HepG2 (cell line): Measurements from ENCODE around the gene PSPH. TPM values are rescaled to one million over a fixed set of nuclear protein-coding genes. Genes with fewer than 3 reads are reported as not detected.
A peak's percentile ranks its signal among the peaks of the same experiment; 100 is the strongest.

Source experiments
- ARID3A ChIP-seq: IDR thresholded peaks from 2 replicates; pipeline ENCODE4 v1.6.1; 2012; ENCODE audit warnings: low read depth, low read length, improper control_type of control experiment
- FOXM1 ChIP-seq: sonication (generic); formaldehyde crosslinking; IDR thresholded peaks from 2 replicates; pipeline ENCODE4 v1.5.0; 2020; ENCODE audit warnings: missing genetic modification reagents
- FUBP1 ChIP-seq: sonication (generic); formaldehyde crosslinking; IDR thresholded peaks from 2 replicates; pipeline ENCODE4 v1.5.1; 2020; ENCODE audit warnings: missing genetic modification reagents, mild to moderate bottlenecking, borderline replicate concordance
- GLI4 ChIP-seq: sonication (generic); formaldehyde crosslinking; IDR thresholded peaks from 2 replicates; pipeline ENCODE4 v1.5.1; 2020; ENCODE audit warnings: missing genetic modification reagents, mild to moderate bottlenecking, moderate library complexity, borderline replicate concordance
- HMG20A ChIP-seq: IDR thresholded peaks from 2 replicates; pipeline ENCODE4 v1.6.1; 2016; ENCODE audit warnings: borderline replicate concordance
- MTA3 ChIP-seq: sonication (generic); formaldehyde crosslinking; IDR thresholded peaks from 2 replicates; pipeline ENCODE4 v1.4.0; 2020; ENCODE audit warnings: missing genetic modification reagents
- SCMH1 ChIP-seq: sonication (generic); formaldehyde crosslinking; IDR thresholded peaks from 2 replicates; pipeline ENCODE4 v1.9.0; 2021; ENCODE audit warnings: missing genetic modification reagents, mild to moderate bottlenecking, borderline replicate concordance
- ZNF362 ChIP-seq: sonication (generic); formaldehyde crosslinking; IDR thresholded peaks from 2 replicates; pipeline ENCODE4 v1.4.0; 2020; ENCODE audit warnings: missing genetic modification reagents, mild to moderate bottlenecking, borderline replicate concordance
- ZNF460 ChIP-seq: sonication (generic); formaldehyde crosslinking; IDR thresholded peaks from 2 replicates; pipeline ENCODE4 v1.5.1; 2020; ENCODE audit warnings: missing genetic modification reagents, mild to moderate bottlenecking, borderline replicate concordance
- ZNF75D ChIP-seq: sonication (generic); formaldehyde crosslinking; IDR thresholded peaks from 2 replicates; pipeline ENCODE4 v1.8.1; 2023; ENCODE audit warnings: missing genetic modification reagents, mild to moderate bottlenecking, borderline replicate concordance
- ZNF800 ChIP-seq: sonication (generic); formaldehyde crosslinking; IDR thresholded peaks from 2 replicates; pipeline ENCODE4 v1.4.0; 2020; ENCODE audit warnings: missing genetic modification reagents
- polyA plus RNA-seq, 8 experiments: library from polyadenylated mRNA; depleted of rRNA in 3 of 8; stranded (reverse) in 7 of 8; unstranded in 1 of 8; fragments of >200 nt; fragmentation: Illumina TruSeq in 4 of 8; extraction: Trizol in 4 of 8; gene quantifications; 2 replicates each; pipeline versions ENCODE4 v1.2.1 to v1.2.3, GENCODE V29; 2011 to 2016; ENCODE audit warnings: low read depth in 4 of 8, missing spikeins in 1 of 8, mixed read lengths in 1 of 8; ENCODE audit not compliant: insufficient read depth in 1 of 8
- total RNA-seq, 5 experiments: library from RNA; depleted of rRNA; stranded (reverse); fragments of >200 nt; fragmentation: Illumina TruSeq; extraction: Trizol; gene quantifications; 2 replicates each; pipeline ENCODE4 v1.2.3, GENCODE V29; 2016; ENCODE audit warnings: low read depth in 1 of 5
- TF ChIP-seq, protein P1 (sequence below): sonication (generic); formaldehyde crosslinking; conservative IDR thresholded peaks from 2 replicates; pipeline ENCODE4 v1.4.0; 2020; ENCODE audit warnings: mild to moderate bottlenecking, missing genetic modification reagents, moderate library complexity
- TF ChIP-seq, protein P2 (sequence below): sonication (generic); formaldehyde crosslinking; IDR thresholded peaks from 2 replicates; pipeline ENCODE4 v1.5.0; 2020; ENCODE audit warnings: missing genetic modification reagents
- TF ChIP-seq, protein P3 (sequence below): sonication (generic); formaldehyde crosslinking; IDR thresholded peaks from 2 replicates; pipeline ENCODE4 v1.4.0; 2020; ENCODE audit warnings: missing genetic modification reagents, borderline replicate concordance

The PSPH gene
- total and polyA plus RNA-seq, 2 of the 13 experiments (the other 11 are each of a cell fraction or from before 2014, with no cell fraction given), result 85.5 to 124 TPM

DNA sequence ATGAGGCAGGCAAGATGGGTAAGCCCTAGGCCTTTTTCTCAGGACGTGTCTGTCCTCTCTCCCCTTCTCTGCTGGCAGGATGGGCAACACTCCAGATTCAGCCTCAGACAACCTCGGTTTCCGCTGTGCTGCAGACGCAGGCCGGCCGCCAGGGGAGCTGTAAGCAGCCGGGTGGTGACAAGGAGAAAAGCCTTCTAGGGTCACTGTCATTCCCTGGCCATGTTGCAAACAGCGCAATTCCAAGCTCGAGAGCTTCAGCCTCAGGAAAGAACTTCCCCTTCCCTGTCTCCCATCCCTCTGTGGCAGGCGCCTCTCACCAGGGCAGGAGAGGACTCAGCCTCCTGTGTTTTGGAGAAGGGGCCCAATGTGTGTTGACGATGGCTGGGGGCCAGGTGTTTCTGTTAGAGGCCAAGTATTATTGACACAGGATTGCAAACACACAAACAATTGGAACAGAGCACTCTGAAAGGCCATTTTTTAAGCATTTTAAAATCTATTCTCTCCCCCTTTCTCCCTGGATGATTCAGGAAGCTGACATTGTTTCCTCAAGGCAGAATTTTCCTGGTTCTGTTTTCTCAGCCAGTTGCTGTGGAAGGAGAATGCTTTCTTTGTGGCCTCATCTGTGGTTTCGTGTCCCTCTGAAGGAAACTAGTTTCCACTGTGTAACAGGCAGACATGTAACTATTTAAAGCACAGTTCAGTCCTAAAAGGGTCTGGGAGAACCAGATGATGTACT, 28.4 kb upstream of the PSPH start (continued):
- TF ChIP-seq FUBP1 (CRISPR knock-in tag) (no peak), ZNF75D (no peak), ZNF800 (CRISPR knock-in tag) (no peak), SCMH1 (no peak), MTA3 (CRISPR knock-in tag) (no peak), ZNF362 (CRISPR knock-in tag) (no peak), ARID3A (no peak), GLI4 (CRISPR knock-in tag) (no peak), FOXM1 (CRISPR knock-in tag) (no peak), ZNF460 (CRISPR knock-in tag) (peak; percentile 17; the same call in 1 of the 2 replicates), HMG20A (0 out of 2 replicates have a peak, but pooled peaks have one; percentile 27)
- TF ChIP-seq, protein P1, sequence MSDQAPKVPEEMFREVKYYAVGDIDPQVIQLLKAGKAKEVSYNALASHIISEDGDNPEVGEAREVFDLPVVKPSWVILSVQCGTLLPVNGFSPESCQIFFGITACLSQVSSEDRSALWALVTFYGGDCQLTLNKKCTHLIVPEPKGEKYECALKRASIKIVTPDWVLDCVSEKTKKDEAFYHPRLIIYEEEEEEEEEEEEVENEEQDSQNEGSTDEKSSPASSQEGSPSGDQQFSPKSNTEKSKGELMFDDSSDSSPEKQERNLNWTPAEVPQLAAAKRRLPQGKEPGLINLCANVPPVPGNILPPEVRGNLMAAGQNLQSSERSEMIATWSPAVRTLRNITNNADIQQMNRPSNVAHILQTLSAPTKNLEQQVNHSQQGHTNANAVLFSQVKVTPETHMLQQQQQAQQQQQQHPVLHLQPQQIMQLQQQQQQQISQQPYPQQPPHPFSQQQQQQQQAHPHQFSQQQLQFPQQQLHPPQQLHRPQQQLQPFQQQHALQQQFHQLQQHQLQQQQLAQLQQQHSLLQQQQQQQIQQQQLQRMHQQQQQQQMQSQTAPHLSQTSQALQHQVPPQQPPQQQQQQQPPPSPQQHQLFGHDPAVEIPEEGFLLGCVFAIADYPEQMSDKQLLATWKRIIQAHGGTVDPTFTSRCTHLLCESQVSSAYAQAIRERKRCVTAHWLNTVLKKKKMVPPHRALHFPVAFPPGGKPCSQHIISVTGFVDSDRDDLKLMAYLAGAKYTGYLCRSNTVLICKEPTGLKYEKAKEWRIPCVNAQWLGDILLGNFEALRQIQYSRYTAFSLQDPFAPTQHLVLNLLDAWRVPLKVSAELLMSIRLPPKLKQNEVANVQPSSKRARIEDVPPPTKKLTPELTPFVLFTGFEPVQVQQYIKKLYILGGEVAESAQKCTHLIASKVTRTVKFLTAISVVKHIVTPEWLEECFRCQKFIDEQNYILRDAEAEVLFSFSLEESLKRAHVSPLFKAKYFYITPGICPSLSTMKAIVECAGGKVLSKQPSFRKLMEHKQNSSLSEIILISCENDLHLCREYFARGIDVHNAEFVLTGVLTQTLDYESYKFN, result peak; percentile 71
- TF ChIP-seq, protein P2, sequence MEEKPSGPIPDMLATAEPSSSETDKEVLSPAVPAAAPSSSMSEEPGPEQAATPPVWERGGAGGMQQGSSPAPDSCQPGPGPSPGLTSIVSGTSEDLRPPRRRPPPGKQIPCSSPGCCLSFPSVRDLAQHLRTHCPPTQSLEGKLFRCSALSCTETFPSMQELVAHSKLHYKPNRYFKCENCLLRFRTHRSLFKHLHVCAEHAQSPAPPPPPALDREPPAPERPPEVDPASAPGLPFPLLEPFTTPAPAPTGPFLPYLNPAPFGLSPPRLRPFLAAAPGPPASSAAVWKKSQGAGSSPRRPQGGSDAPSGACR, result no peak
- TF ChIP-seq, protein P3, sequence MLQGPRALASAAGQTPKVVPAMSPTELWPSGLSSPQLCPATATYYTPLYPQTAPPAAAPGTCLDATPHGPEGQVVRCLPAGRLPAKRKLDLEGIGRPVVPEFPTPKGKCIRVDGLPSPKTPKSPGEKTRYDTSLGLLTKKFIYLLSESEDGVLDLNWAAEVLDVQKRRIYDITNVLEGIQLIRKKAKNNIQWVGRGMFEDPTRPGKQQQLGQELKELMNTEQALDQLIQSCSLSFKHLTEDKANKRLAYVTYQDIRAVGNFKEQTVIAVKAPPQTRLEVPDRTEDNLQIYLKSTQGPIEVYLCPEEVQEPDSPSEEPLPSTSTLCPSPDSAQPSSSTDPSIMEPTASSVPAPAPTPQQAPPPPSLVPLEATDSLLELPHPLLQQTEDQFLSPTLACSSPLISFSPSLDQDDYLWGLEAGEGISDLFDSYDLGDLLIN (CRISPR knock-in tag), result no peak
